SK-N-MC (cell line): ENCODE results near the gene PTPN11.

ENCODE experiments used
- DNase-seq: peaks from one replicate; pipeline ENCODE4 v3.0.0-alpha.2; 2011; ENCODE audit warnings: low read depth, low spot score
- H3K27ac ChIP-seq: fragments of 200-600 bp; sonication (generic); 2 replicates; pipeline ENCODE4 v1.5.1; 2016; ENCODE audit warnings: mixed run types
- H3K36me3 ChIP-seq: fragments of 200-600 bp; sonication (generic); 2 replicates; pipeline ENCODE4 v1.6.1; 2017; ENCODE audit warnings: antibody characterized with exemption, low read length, mixed read lengths; ENCODE audit not compliant: insufficient read depth
- H3K4me3 ChIP-seq: fragments of 200-600 bp; sonication (generic); 2 replicates; pipeline ENCODE4 v1.5.1; 2016
- H3K9ac ChIP-seq: fragments of 200-600 bp; sonication (generic); 2 replicates; pipeline ENCODE4 v1.8.0; 2017; ENCODE audit warnings: mixed run types, mixed read lengths; ENCODE audit not compliant: insufficient read length
- H3K9me3 ChIP-seq: fragments of 200-600 bp; sonication (generic); 2 replicates; pipeline ENCODE4 v1.6.1; 2017; ENCODE audit warnings: low read depth, mild to moderate bottlenecking, antibody characterized with exemption, low read length, moderate library complexity, mixed read lengths
- EZH2 ChIP-seq: fragments of 200-600 bp; sonication (generic); IDR thresholded peaks from one replicate; pipeline ENCODE4 v1.6.1; 2017; ENCODE audit warnings: antibody characterized with exemption
- FOXP2 ChIP-seq: optimal IDR thresholded peaks from 2 replicates; pipeline ENCODE3; 2011; ENCODE audit warnings: mild to moderate bottlenecking, moderate library complexity; ENCODE audit not compliant: insufficient read depth; ENCODE audit errors: extremely low read length, control extremely low read depth
- POLR2AphosphoS5 ChIP-seq: IDR thresholded peaks from 2 replicates; pipeline ENCODE4 v1.6.1; 2012; ENCODE audit warnings: mild to moderate bottlenecking, low read depth, low read length, borderline replicate concordance

The PTPN11 gene

GRCh38 chr12:112418608-112419296 is at the start of gene PTPN11:
PTPN11 (plus strand) TSS chr12:112418947; CDS start chr12:112419112, 165 bp downstream.
- Histone ChIP-seq H3K4me3 (peak within 1 kb of the TSS; percentile 100), H3K9me3 (no peaks in the 10 kb centered on the region), H3K27ac (peak within 1 kb of the TSS; percentile 84), H3K36me3 (peaks cover 6% of the 10 kb centered on the region; the same call in 1 of the 2 replicates), H3K9ac (peak within 1 kb of the TSS; percentile 94)
- TF ChIP-seq EZH2 (no peak), POLR2AphosphoS5 (peak; percentile 94), FOXP2 (no peak)
- DNase-seq, result no peak

GRCh38 chr12:112370199-112370598 is 48.5 kb upstream of the PTPN11 start:
- TF ChIP-seq POLR2AphosphoS5 (no peak), FOXP2 (no peak), EZH2 (no peak)
- Histone ChIP-seq H3K9ac (no peak overlapping the region), H3K27ac (peak overlapping the region; percentile 6; the same call in 1 of the 2 replicates), H3K9me3 (0 out of 2 replicates have a peak, but pooled peaks cover 4% of the 10 kb centered on the region), H3K4me3 (no peak overlapping the region), H3K36me3 (peaks cover 5% of the 10 kb centered on the region)
- DNase-seq, result no peak

- DNase-seq, result no peak
- H3K27ac ChIP-seq, result no peak overlapping the region
- 0 out of 2 replicates have a peak, but pooled peaks cover 5% of the 10 kb centered on the region for H3K9me3 ChIP-seq
- TF ChIP-seq POLR2AphosphoS5, result no peak
- no peak for TF ChIP-seq EZH2
- TF ChIP-seq FOXP2, result no peak
- no peak overlapping the region for H3K4me3 ChIP-seq
- no peak overlapping the region for H3K9ac ChIP-seq
- peaks cover 9% of the 10 kb centered on the region for H3K36me3 ChIP-seq
Observed at GRCh38 chr12:112370868-112371510, 47.8 kb upstream of the PTPN11 start.

GRCh38 chr12:112374166-112374740 is 44.5 kb upstream of the PTPN11 start:
- no peak for DNase-seq
- Histone ChIP-seq H3K9me3 (0 out of 2 replicates have a peak, but pooled peaks cover 5% of the 10 kb centered on the region), H3K27ac (no peak overlapping the region), H3K9ac (no peak overlapping the region), H3K36me3 (peaks cover 16% of the 10 kb centered on the region), H3K4me3 (no peak overlapping the region)
- TF ChIP-seq POLR2AphosphoS5 (no peak), FOXP2 (no peak), EZH2 (no peak)

GRCh38 chr12:112375105-112375504 is 43.6 kb upstream of the PTPN11 start:
- TF ChIP-seq EZH2 (no peak), POLR2AphosphoS5 (no peak), FOXP2 (no peak)
- Histone ChIP-seq H3K9ac (no peak overlapping the region), H3K9me3 (0 out of 2 replicates have a peak, but pooled peaks cover 5% of the 10 kb centered on the region), H3K36me3 (peaks cover 16% of the 10 kb centered on the region), H3K27ac (0 out of 2 replicates have a peak overlapping the region, but pooled peaks have one; percentile 26), H3K4me3 (no peak overlapping the region)
- no peak for DNase-seq

GRCh38 chr12:112380663-112381405 is 37.9 kb upstream of the PTPN11 start:
- H3K27ac ChIP-seq, result peak overlapping the region; percentile 92
- TF ChIP-seq EZH2 (no peak), FOXP2 (no peak), POLR2AphosphoS5 (no peak)

GRCh38 chr12:112381406-112381882 is 37.3 kb upstream of the PTPN11 start:
- Histone ChIP-seq H3K9ac (peak overlapping the region; percentile 86), H3K9me3 (no peaks in the 10 kb centered on the region), H3K4me3 (peak overlapping the region; percentile 96), H3K27ac (peak overlapping the region; percentile 92), H3K36me3 (peaks cover 7% of the 10 kb centered on the region; the same call in 1 of the 2 replicates)
- DNase-seq, result no peak
- TF ChIP-seq FOXP2, result no peak
- no peak for TF ChIP-seq EZH2
- no peak for TF ChIP-seq POLR2AphosphoS5

More at GRCh38 chr12:112380663-112381405, 37.9 kb upstream of the PTPN11 start:
- DNase-seq, result peak; percentile 61
- peaks cover 7% of the 10 kb centered on the region; the same call in 1 of the 2 replicates for H3K36me3 ChIP-seq
- peak overlapping the region; percentile 96 for H3K4me3 ChIP-seq
- no peaks in the 10 kb centered on the region for H3K9me3 ChIP-seq
- peak overlapping the region; percentile 86 for H3K9ac ChIP-seq
